GM21786 (cell line): ENCODE measurements around the gene EZR.

ENCODE experiments used
- ATAC-seq: cut with Tn5 transposase; IDR thresholded peaks from one replicate; pipeline ENCODE4 v1.9.1; 2021; ENCODE audit not compliant: unreplicated experiment

The EZR gene

GRCh38 chr6:158737710-158738615 lies 81.2 kb downstream of the EZR start:
- no peak for ATAC-seq

GRCh38 chr6:158737082-158737709 lies 82.0 kb downstream of the EZR start:
- ATAC-seq = no peak

GRCh38 chr6:158735009-158735408 lies 84.2 kb downstream of the EZR start:
- no peak for ATAC-seq

- ATAC-seq = no peak
These were observed 88.6 kb downstream of the EZR start for GRCh38 chr6:158730541-158730907.

- no peak for ATAC-seq
These were observed 89.1 kb downstream of the EZR start for GRCh38 chr6:158729906-158730540.

GRCh38 chr6:158725704-158726103 lies 93.5 kb downstream of the EZR start:
- ATAC-seq = no peak

- ATAC-seq = no peak
These were observed 96.9 kb downstream of the EZR start for GRCh38 chr6:158722176-158722729.

- no peak for ATAC-seq
These were observed 100.6 kb downstream of the EZR start for GRCh38 chr6:158718461-158719046.

- peak; percentile 58 for ATAC-seq
These were observed 101.5 kb downstream of the EZR start for GRCh38 chr6:158717341-158718330.
